T-helper 1 cell treated with Interleukin-12 subunit alpha and Interleukin-12 subunit beta and Interleukin-4 antibody, amounts not matched to agents 30 ng/mL and 1 ng/mL, for 36 hours (primary cell): ENCODE results near the gene ARHGAP6. TPM values are rescaled to one million over a fixed set of nuclear protein-coding genes. Genes with fewer than 3 reads are reported as not detected.

ENCODE experiments used
- intact Hi-C: fragments of 100-400 bp; cut with micrococcal nuclease; formaldehyde crosslinking; loops from one replicate; pipeline ENCODE4 v1.15.1; 2024
- total RNA-seq: library from RNA; stranded (reverse); gene quantifications from 2 replicates; pipeline ENCODE4 v1.2.3, GENCODE V29; 2022

The ARHGAP6 gene
- total RNA-seq, 1 donor from 2014 or later: not detected

- intact Hi-C loops: no loop called here
These were observed 233.9 kb downstream of the ARHGAP6 start for GRCh38 chrX:11431786-11432185.

GRCh38 chrX:11430271-11430670, 235.4 kb downstream of the ARHGAP6 start:
- intact Hi-C loops: no loop called here

GRCh38 chrX:11429538-11430085, 236.1 kb downstream of the ARHGAP6 start:
- intact Hi-C loops: no loop called here

- intact Hi-C loops: no loop called here
These were observed 238.2 kb downstream of the ARHGAP6 start for GRCh38 chrX:11427453-11428071.

GRCh38 chrX:11426712-11427452, 238.8 kb downstream of the ARHGAP6 start:
- intact Hi-C loops: no loop called here

- intact Hi-C loops: no loop called here
These were observed 240.6 kb downstream of the ARHGAP6 start for GRCh38 chrX:11424903-11425674.

- intact Hi-C loops: no loop called here
These were observed 241.8 kb downstream of the ARHGAP6 start for GRCh38 chrX:11423949-11424348.

- intact Hi-C loops: no loop called here
These were observed 242.3 kb downstream of the ARHGAP6 start for GRCh38 chrX:11423362-11423818.

GRCh38 chrX:11422525-11422857, 243.2 kb downstream of the ARHGAP6 start:
- intact Hi-C loops: no loop called here

GRCh38 chrX:11421805-11422524, 243.8 kb downstream of the ARHGAP6 start:
- intact Hi-C loops: no loop called here

GRCh38 chrX:11420851-11421250, 244.9 kb downstream of the ARHGAP6 start:
- intact Hi-C loops: no loop called here

GRCh38 chrX:11419102-11419501, 246.6 kb downstream of the ARHGAP6 start:
- intact Hi-C loops: no loop called here

- intact Hi-C loops: no loop called here
These were observed 249.1 kb downstream of the ARHGAP6 start for GRCh38 chrX:11416600-11416999.

- intact Hi-C loops: no loop called here
These were observed 251.6 kb downstream of the ARHGAP6 start for GRCh38 chrX:11414091-11414490.

- intact Hi-C loops: no loop called here
These were observed 252.8 kb downstream of the ARHGAP6 start for GRCh38 chrX:11412715-11413623.

GRCh38 chrX:11409957-11410356, 255.8 kb downstream of the ARHGAP6 start:
- intact Hi-C loops: no loop called here

GRCh38 chrX:11408783-11409182, 256.9 kb downstream of the ARHGAP6 start:
- intact Hi-C loops: no loop called here

GRCh38 chrX:11408109-11408405, 257.7 kb downstream of the ARHGAP6 start:
- intact Hi-C loops: no loop called here

- intact Hi-C loops: no loop called here
These were observed 258.2 kb downstream of the ARHGAP6 start for GRCh38 chrX:11407331-11408108.
